GM12878 (cell line): ENCODE data around the gene SHPK. TPM values are rescaled to one million over a fixed set of nuclear protein-coding genes. Genes with fewer than 3 reads are reported as not detected.

Source experiments
- ATAC-seq: fragments of 200-7000 bp; cut with Tn5 transposase; 3 replicates; pipeline ENCODE4 v1.9.1; 2020; ENCODE audit warnings: mild to moderate bottlenecking, moderate library complexity
- BruUV-seq: library from RNA; stranded (reverse); fragments of 400-500 nt; replicated peaks from 2 replicates; lab custom pipeline; 2021; lab: Mats Ljungman, UMichigan
- CTCF ChIA-PET: fragments of 300-600 bp; sonication (Branson Sonifier 250); formaldehyde crosslinking; extraction: SDS; loops from one replicate; lab custom pipeline; 2021; ENCODE audit warnings: inconsistent platforms; lab: Yijun Ruan, JAX
- POLR2A ChIA-PET: fragments of 350-600 bp; formaldehyde crosslinking; extraction: SDS; loops from one replicate; lab custom pipeline; 2021; ENCODE audit warnings: inconsistent platforms; lab: Charles Lee
- RAD21 ChIA-PET: fragments of 300-600 bp; sonication (Branson Sonifier 250); formaldehyde crosslinking; loops from one replicate; lab custom pipeline; 2023; ENCODE audit warnings: antibody characterized with exemption; ENCODE audit not compliant: unreplicated experiment; lab: Charles Lee
- SMC1A ChIA-PET: fragments of 300-600 bp; sonication (Branson Sonifier 250); formaldehyde crosslinking; loops from one replicate; lab custom pipeline; 2023; ENCODE audit not compliant: unreplicated experiment, uncharacterized antibody; lab: Charles Lee
- DNase-seq: peaks from one replicate; pipeline ENCODE4 v3.0.0-alpha.2; 2011; ENCODE audit warnings: low read depth, low spot score
- FAIRE-seq: peaks from 3 replicates; lab custom pipeline; 2011; peaks lifted over from hg19 to GRCh38; lab: Jason Lieb, UNC
- H2AFZ ChIP-seq: 2 replicates; pipeline ENCODE4 v1.6.0; 2011; ENCODE audit warnings: low read depth, low read length, control low read depth; ENCODE audit not compliant: control insufficient read depth
- H3K27ac ChIP-seq: 2 replicates; pipeline ENCODE4 v1.5.1; 2011; ENCODE audit warnings: control low read depth; ENCODE audit not compliant: control insufficient read depth, insufficient read depth
- H3K27me3 ChIP-seq, 2 experiments: replicated peaks in 1 of 2; 2 replicates each; pipeline versions ENCODE4 v1.6.0 to v1.6.1; 2011; ENCODE audit warnings: low read length in 1 of 2; ENCODE audit not compliant: control insufficient read depth in 2 of 2, insufficient read depth in 2 of 2
- H3K36me3 ChIP-seq, 2 experiments: 2 replicates each; pipeline ENCODE4 v1.5.1; 2011; ENCODE audit warnings: low read length in 1 of 2; ENCODE audit not compliant: control insufficient read depth in 2 of 2, insufficient read depth in 2 of 2
- H3K4me1 ChIP-seq: 2 replicates; pipeline ENCODE4 v1.6.1; 2011; ENCODE audit warnings: mild to moderate bottlenecking, low read length, moderate library complexity, mixed read lengths; ENCODE audit not compliant: control insufficient read depth, insufficient read depth
- H3K4me2 ChIP-seq: 2 replicates; pipeline ENCODE4 v1.6.0; 2011; ENCODE audit warnings: control low read depth; ENCODE audit not compliant: control insufficient read depth, insufficient read depth
- H3K4me3 ChIP-seq: fragments of 200-600 bp; sonication (generic); 2 replicates; pipeline ENCODE4 v1.5.1; 2016
- H3K79me2 ChIP-seq: 2 replicates; pipeline ENCODE4 v1.6.0; 2011; ENCODE audit warnings: low read length; ENCODE audit not compliant: control insufficient read depth, insufficient read depth
- H3K9ac ChIP-seq: 2 replicates; pipeline ENCODE4 v1.8.0; 2011; ENCODE audit warnings: low read length, control low read depth, mixed read lengths; ENCODE audit not compliant: control insufficient read depth, insufficient read depth
- H3K9me3 ChIP-seq: replicated peaks from 3 replicates; pipeline ENCODE4 v1.5.1; 2011; ENCODE audit warnings: mild to moderate bottlenecking, low read length; ENCODE audit not compliant: control insufficient read depth, insufficient read depth
- H4K20me1 ChIP-seq: 2 replicates; pipeline ENCODE4 v1.6.0; 2011; ENCODE audit not compliant: control insufficient read depth, insufficient read depth
- BMI1 ChIP-seq: fragments of 450-650 bp; IDR thresholded peaks from 2 replicates; pipeline ENCODE4 v1.6.1; 2016; ENCODE audit warnings: mild to moderate bottlenecking, moderate library complexity, borderline replicate concordance
- CREM ChIP-seq: IDR thresholded peaks from 2 replicates; pipeline ENCODE4 v1.6.1; 2014; ENCODE audit warnings: antibody characterized with exemption, low read depth
- GATAD2B ChIP-seq: fragments of 450-650 bp; conservative IDR thresholded peaks from 2 replicates; pipeline ENCODE4 v1.6.1; 2017; ENCODE audit warnings: low read depth, mild to moderate bottlenecking, moderate library complexity
- MEF2B ChIP-seq: fragments of 450-650 bp; IDR thresholded peaks from 2 replicates; pipeline ENCODE4 v1.6.1; 2018; ENCODE audit warnings: mild to moderate bottlenecking, moderate library complexity; ENCODE audit not compliant: partially characterized antibody, poor library complexity, severe bottlenecking
- MXI1 ChIP-seq: fragments of 150-350 bp; IDR thresholded peaks from 2 replicates; pipeline ENCODE4 v1.6.1; 2011; ENCODE audit warnings: low read depth, mild to moderate bottlenecking, inconsistent platforms, low read length, improper control_type of control experiment
- NRF1 ChIP-seq: conservative IDR thresholded peaks from 2 replicates; pipeline ENCODE4 v1.6.1; 2011; ENCODE audit warnings: mild to moderate bottlenecking, low read depth, low read length, improper control_type of control experiment
- PML ChIP-seq: IDR thresholded peaks from 2 replicates; pipeline ENCODE4 v1.6.1; 2012; ENCODE audit warnings: low read length, inconsistent platforms
- RB1 ChIP-seq: fragments of 450-650 bp; formaldehyde crosslinking; IDR thresholded peaks from 2 replicates; pipeline ENCODE4 v1.6.1; 2017; ENCODE audit warnings: mild to moderate bottlenecking, borderline replicate concordance
- RBBP5 ChIP-seq: fragments of 200-600 bp; sonication (generic); conservative IDR thresholded peaks from 2 replicates; pipeline ENCODE4 v1.6.1; 2016
- RELA ChIP-seq: fragments of 450-650 bp; IDR thresholded peaks from 2 replicates; pipeline ENCODE4 v1.8.0; 2014; ENCODE audit warnings: borderline replicate concordance; ENCODE audit not compliant: partially characterized antibody
- SRF ChIP-seq, 2 experiments: IDR thresholded peaks; 2 replicates each; pipeline ENCODE4 v1.6.1; 2011; ENCODE audit warnings: low read depth in 2 of 2, low read length in 2 of 2, mild to moderate bottlenecking in 1 of 2, moderate library complexity in 1 of 2
- TCF7 ChIP-seq: IDR thresholded peaks from 2 replicates; pipeline ENCODE4 v1.6.1; 2014; ENCODE audit warnings: antibody characterized with exemption, borderline replicate concordance
- YY1 ChIP-seq: IDR thresholded peaks from 2 replicates; pipeline ENCODE4 v1.6.1; 2011; ENCODE audit warnings: low read depth, mild to moderate bottlenecking, low read length
- ZZZ3 ChIP-seq: IDR thresholded peaks from 2 replicates; pipeline ENCODE4 v1.6.1; 2011; ENCODE audit warnings: low read depth; ENCODE audit not compliant: control insufficient read depth, insufficient read length
- WGBS: methylation state at CpG from one replicate; pipeline ENCODE4 v1.1.6; 2016; ENCODE audit warnings: low lambda C conversion rate; ENCODE audit not compliant: insufficient replicate concordance, insufficient coverage; ENCODE audit errors: missing lambda C conversion rate; 5-methylcytosine and 5-hydroxymethylcytosine counted together
- in situ Hi-C: fragments of 300-500 bp; cut with MboI; formaldehyde crosslinking; loops from 9 replicates; pipeline ENCODE4 v1.14.3; 2018; ENCODE audit warnings: mixed read lengths
- intact Hi-C: fragments of 100-400 bp; cut with micrococcal nuclease; formaldehyde crosslinking; loops from one replicate; pipeline ENCODE4 v1.14.2; 2022; ENCODE audit not compliant: unreplicated experiment
- polyA plus RNA-seq, 11 experiments: library from polyadenylated mRNA; depleted of rRNA in 4 of 11; unstranded in 6 of 11; stranded (reverse) in 5 of 11; fragments of >200 nt; fragmentation: Nextera tagmentation in 4 of 11; fragmentation: Illumina TruSeq in 1 of 11; extraction: Ambion mirVana in 4 of 11; extraction: Trizol in 1 of 11; gene quantifications; 1 replicate in 1 of 11; 2 replicates in 10 of 11; pipeline versions ENCODE4 v1.2.1 to v1.2.3, GENCODE V29; 2011 to 2016; ENCODE audit warnings: inconsistent platforms in 2 of 11, missing spikeins in 2 of 11, low read depth in 1 of 11
- total RNA-seq, 4 experiments: library from RNA; depleted of rRNA in 3 of 4; stranded (reverse); fragments of >200 nt in 3 of 4; fragmentation: Illumina TruSeq in 1 of 4; extraction: Trizol in 1 of 4; gene quantifications; 2 replicates each; pipeline versions ENCODE4 v1.2.1 to v1.2.3, GENCODE V29; 2013 to 2021
- TF ChIP-seq, protein P1 (sequence below): fragments of 450-650 bp; IDR thresholded peaks from 2 replicates; pipeline ENCODE4 v1.6.1; 2017; ENCODE audit warnings: low read depth, mild to moderate bottlenecking, moderate library complexity
- TF ChIP-seq, protein P2 (sequence below): fragments of 150-350 bp; IDR thresholded peaks from 2 replicates; pipeline ENCODE4 v1.6.1; 2016; ENCODE audit warnings: low read depth, low read length

Gene SHPK
- total and polyA plus RNA-seq, 10 of the 15 experiments (the other 5 are each of a cell fraction or from before 2014, with no cell fraction given), result 1.7 to 16.6 (median 12.9) TPM

- TF ChIP-seq, protein P1, sequence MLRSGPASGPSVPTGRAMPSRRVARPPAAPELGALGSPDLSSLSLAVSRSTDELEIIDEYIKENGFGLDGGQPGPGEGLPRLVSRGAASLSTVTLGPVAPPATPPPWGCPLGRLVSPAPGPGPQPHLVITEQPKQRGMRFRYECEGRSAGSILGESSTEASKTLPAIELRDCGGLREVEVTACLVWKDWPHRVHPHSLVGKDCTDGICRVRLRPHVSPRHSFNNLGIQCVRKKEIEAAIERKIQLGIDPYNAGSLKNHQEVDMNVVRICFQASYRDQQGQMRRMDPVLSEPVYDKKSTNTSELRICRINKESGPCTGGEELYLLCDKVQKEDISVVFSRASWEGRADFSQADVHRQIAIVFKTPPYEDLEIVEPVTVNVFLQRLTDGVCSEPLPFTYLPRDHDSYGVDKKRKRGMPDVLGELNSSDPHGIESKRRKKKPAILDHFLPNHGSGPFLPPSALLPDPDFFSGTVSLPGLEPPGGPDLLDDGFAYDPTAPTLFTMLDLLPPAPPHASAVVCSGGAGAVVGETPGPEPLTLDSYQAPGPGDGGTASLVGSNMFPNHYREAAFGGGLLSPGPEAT, result no peak
- TF ChIP-seq RBBP5 (no peak), BMI1 (no peak), MXI1 (no peak), CREM (no peak), PML (no peak)
These were observed 11.9 kb upstream of the SHPK start (continued) for GRCh38 chr17:3647769-3648555.

DNA sequence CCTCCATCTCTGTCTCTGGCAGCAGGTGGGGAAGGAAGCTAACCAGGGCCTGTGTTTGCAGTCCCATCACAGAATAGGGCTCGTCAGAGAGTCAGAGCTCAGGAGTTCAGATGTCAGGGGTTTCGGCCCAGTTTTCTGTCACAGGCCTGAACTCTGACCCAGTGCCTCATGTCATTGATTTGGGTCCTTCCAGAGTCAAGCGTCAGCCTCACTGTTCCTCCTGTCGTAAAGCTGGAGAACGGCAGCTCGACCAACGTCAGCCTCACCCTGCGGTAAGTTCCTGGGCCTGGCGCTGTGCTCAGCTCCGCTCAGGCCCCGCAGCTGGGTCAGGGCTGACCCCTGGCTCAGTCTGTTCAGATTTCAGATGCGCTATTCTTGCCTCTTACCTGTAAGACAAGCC is 11.2 kb upstream of the SHPK start:
- RAD21 ChIA-PET, result interaction anchor here (2.2 kb wide), 1 partner anchor 11 kb away, joined by 9 read pairs; the partner anchor contains the start of genes CTNS and SHPK
- intact Hi-C loops, result loop anchor here (2.0 to 10.0 kb wide), 2 partner anchors 44 to 602 kb away; no protein-coding TSS in a partner anchor
- SMC1A ChIA-PET, result interaction anchor here (1.0 to 2.3 kb wide), 2 partner anchors 11 to 45 kb away, joined by 3 to 8 read pairs; partner anchors contain the start of genes CTNS and SHPK
- POLR2A ChIA-PET, result interaction anchor here (1.0 kb wide), 1 partner anchor 11 kb away, joined by 3 read pairs; the partner anchor contains the start of genes CTNS and SHPK
- in situ Hi-C loops, result no loop called here
- H2AFZ ChIP-seq, result no peak overlapping the region
- no peak for DNase-seq
- FAIRE-seq, result no peak
- no peak overlapping the region for H3K4me2 ChIP-seq
- BruUV-seq, result no TSS peak
- WGBS, result 81% methylated on average over 12 of the region's 12 CpGs
- H3K27me3 ChIP-seq, result no peaks in the 10 kb centered on the region
- H3K79me2 ChIP-seq, result no peaks in the 10 kb centered on the region
- H3K4me1 ChIP-seq, result peaks cover 4% of the 10 kb centered on the region
- H3K9ac ChIP-seq, result no peak overlapping the region
- no peak overlapping the region for H3K4me3 ChIP-seq
- CTCF ChIA-PET, result interaction anchor here (1.1 to 2.4 kb wide), 5 partner anchors 10 to 205 kb away, joined by 3 to 14 read pairs (median 4); partner anchors contain the start of genes CTNS and SHPK
- no peaks in the 10 kb centered on the region for H3K9me3 ChIP-seq
- ATAC-seq, result no peak
- no peak overlapping the region for H3K27ac ChIP-seq
- no peaks in the 10 kb centered on the region for H4K20me1 ChIP-seq
- no peaks in the 10 kb centered on the region for H3K36me3 ChIP-seq
- TF ChIP-seq SRF (IDR thresholded peaks at IDR 0.05; ENCODE audit: low read depth in 2 of 2, low read length in 2 of 2) (no peak), ZZZ3 (no peak), TCF7 (no peak), MEF2B (no peak), RB1 (no peak), NRF1 (no peak), GATAD2B (no peak), RELA (no peak), YY1 (no peak)
- TF ChIP-seq, protein P2, sequence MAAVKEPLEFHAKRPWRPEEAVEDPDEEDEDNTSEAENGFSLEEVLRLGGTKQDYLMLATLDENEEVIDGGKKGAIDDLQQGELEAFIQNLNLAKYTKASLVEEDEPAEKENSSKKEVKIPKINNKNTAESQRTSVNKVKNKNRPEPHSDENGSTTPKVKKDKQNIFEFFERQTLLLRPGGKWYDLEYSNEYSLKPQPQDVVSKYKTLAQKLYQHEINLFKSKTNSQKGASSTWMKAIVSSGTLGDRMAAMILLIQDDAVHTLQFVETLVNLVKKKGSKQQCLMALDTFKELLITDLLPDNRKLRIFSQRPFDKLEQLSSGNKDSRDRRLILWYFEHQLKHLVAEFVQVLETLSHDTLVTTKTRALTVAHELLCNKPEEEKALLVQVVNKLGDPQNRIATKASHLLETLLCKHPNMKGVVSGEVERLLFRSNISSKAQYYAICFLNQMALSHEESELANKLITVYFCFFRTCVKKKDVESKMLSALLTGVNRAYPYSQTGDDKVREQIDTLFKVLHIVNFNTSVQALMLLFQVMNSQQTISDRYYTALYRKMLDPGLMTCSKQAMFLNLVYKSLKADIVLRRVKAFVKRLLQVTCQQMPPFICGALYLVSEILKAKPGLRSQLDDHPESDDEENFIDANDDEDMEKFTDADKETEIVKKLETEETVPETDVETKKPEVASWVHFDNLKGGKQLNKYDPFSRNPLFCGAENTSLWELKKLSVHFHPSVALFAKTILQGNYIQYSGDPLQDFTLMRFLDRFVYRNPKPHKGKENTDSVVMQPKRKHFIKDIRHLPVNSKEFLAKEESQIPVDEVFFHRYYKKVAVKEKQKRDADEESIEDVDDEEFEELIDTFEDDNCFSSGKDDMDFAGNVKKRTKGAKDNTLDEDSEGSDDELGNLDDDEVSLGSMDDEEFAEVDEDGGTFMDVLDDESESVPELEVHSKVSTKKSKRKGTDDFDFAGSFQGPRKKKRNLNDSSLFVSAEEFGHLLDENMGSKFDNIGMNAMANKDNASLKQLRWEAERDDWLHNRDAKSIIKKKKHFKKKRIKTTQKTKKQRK, result no peak
- TF ChIP-seq, protein P1, result no peak
